Cardiac fibroblast (primary cell): Measurements from ENCODE around the gene SH3D19.
A peak's percentile ranks its signal among the peaks of the same experiment; 100 is the strongest.

ENCODE experiments used
- DNase-seq, 2 donors: peaks; one replicate each; pipeline versions ENCODE4 v3.0.0 to v3.0.0-alpha.2; 2010; ENCODE audit warnings: low read depth in 2 of 2
- H3K4me3 ChIP-seq, 2 donors: replicated peaks in 1 of 2; 1 replicate in 1 of 2; 2 replicates in 1 of 2; pipeline ENCODE4 v1.5.1; 2011; ENCODE audit warnings: low read depth in 2 of 2, low read length in 2 of 2, mild to moderate bottlenecking in 2 of 2, moderate library complexity in 1 of 2
- CTCF ChIP-seq: IDR thresholded peaks from one replicate; pipeline ENCODE4 v1.5.1; 2011; ENCODE audit warnings: low read depth, mild to moderate bottlenecking, low read length, inconsistent platforms

Gene SH3D19

GRCh38 chr4:151356510-151356909 is 31.1 kb upstream of the SH3D19 start:
- DNase-seq: peak in 1 of 2 donors; percentile 59
- H3K4me3 ChIP-seq: no peak overlapping the region
- no peak for TF ChIP-seq CTCF

DNA sequence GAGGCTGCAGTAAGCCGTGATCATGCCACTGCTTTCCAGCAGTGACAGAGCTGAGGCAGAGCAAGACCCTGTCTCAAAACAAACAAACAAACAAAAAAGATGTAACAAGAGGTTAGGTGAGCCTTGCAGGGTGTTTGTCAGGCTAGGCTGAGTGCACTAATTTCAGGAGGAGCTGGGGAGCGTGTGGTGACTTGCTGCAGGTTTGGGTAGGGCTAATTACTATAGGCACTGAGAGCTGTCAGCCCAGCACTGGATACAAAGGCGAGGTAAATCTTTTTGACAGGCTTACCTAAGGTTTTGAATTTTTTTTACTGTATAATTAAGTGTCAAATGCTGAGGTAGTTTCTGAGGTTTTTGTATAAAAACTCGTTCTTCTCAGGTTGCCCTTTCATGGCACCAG is 29.8 kb upstream of the SH3D19 start:
- no peak for TF ChIP-seq CTCF
- DNase-seq: no peak
- no peak overlapping the region for H3K4me3 ChIP-seq

- no peak for DNase-seq
- TF ChIP-seq CTCF: no peak
- H3K4me3 ChIP-seq: no peak overlapping the region
Measured at GRCh38 chr4:151347490-151348235, 22.3 kb upstream of the SH3D19 start.

- TF ChIP-seq CTCF: no peak
- no peak for DNase-seq
- H3K4me3 ChIP-seq: no peak overlapping the region
Measured at GRCh38 chr4:151344948-151345347, 19.5 kb upstream of the SH3D19 start.

DNA sequence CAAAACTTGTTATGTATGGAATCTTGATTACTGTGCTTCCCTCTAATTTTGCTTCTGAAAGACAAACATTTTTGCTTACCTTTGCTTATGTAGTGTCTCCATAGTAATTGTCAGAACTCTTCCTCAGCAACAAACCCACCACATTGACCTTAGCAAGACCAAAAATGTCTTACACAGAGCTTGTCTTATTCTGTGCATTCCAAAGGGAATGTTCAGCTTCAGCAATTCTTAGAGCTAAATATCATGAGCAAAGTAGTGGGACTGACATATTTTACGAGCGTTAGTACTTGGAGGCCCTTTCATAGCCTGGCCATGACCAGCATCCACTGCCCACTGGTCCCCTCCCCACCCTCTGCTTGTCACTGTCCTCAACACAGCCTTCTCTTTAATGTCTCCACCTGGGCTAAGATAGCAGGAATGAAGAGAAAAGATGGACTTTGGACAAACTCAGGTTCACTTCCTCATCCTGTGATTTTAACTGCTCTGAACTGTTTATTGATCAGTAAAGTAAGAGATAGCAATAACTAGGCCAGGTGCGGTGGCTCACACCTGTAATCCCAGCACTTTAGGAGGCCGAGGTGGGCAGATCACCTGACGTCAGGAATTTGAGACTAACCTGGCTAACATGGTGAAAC is 15.5 kb upstream of the SH3D19 start:
- H3K4me3 ChIP-seq: no peak overlapping the region
- TF ChIP-seq CTCF: no peak
- DNase-seq: no peak

GRCh38 chr4:151339467-151339866 is 14.1 kb upstream of the SH3D19 start:
- no peak overlapping the region for H3K4me3 ChIP-seq
- no peak for TF ChIP-seq CTCF
- no peak for DNase-seq
